Measurements from ENCODE around the gene SLC25A2.

The SLC25A2 gene

GRCh38 chr5:141258464-141258863 lies 45.4 kb downstream of the SLC25A2 start:
- H3K9ac ChIP-seq (ENCODE audit: low read length), result no peak overlapping the region
- no peaks in the 10 kb centered on the region for H4K20me1 ChIP-seq (ENCODE audit: insufficient read depth, low read length)
- H3F3A ChIP-seq (ENCODE audit: insufficient read depth, low read length), result no peaks in the 10 kb centered on the region
- H3K4me1 ChIP-seq (ENCODE audit: low read length), result no peaks in the 10 kb centered on the region
- no peaks in the 10 kb centered on the region for H3K36me3 ChIP-seq (replicated peaks; ENCODE audit: insufficient read depth, low read length)
- TF ChIP-seq, protein P1, sequence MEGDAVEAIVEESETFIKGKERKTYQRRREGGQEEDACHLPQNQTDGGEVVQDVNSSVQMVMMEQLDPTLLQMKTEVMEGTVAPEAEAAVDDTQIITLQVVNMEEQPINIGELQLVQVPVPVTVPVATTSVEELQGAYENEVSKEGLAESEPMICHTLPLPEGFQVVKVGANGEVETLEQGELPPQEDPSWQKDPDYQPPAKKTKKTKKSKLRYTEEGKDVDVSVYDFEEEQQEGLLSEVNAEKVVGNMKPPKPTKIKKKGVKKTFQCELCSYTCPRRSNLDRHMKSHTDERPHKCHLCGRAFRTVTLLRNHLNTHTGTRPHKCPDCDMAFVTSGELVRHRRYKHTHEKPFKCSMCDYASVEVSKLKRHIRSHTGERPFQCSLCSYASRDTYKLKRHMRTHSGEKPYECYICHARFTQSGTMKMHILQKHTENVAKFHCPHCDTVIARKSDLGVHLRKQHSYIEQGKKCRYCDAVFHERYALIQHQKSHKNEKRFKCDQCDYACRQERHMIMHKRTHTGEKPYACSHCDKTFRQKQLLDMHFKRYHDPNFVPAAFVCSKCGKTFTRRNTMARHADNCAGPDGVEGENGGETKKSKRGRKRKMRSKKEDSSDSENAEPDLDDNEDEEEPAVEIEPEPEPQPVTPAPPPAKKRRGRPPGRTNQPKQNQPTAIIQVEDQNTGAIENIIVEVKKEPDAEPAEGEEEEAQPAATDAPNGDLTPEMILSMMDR (IDR thresholded peaks at IDR 0.05; ENCODE audit: low read length), result no peak
- TF ChIP-seq EZH2 (optimal IDR thresholded peaks at IDR 0.05; ENCODE audit: low read depth, low read length), result no peak
- no peak for TF ChIP-seq EZH2phosphoT487 (IDR thresholded peaks at IDR 0.05; ENCODE audit: low read length)
- H3K9me2 ChIP-seq (replicated peaks; ENCODE audit: insufficient read depth, low read length), result no peaks in the 10 kb centered on the region
- H3K4me2 ChIP-seq (ENCODE audit: low read depth, low read length), result no peak overlapping the region
- no peak overlapping the region for H3K4me3 ChIP-seq (ENCODE audit: low read length)
- no peaks in the 10 kb centered on the region for H3K27me3 ChIP-seq (replicated peaks; ENCODE audit: insufficient read depth, low read length)
- no peak overlapping the region for H3K27ac ChIP-seq (ENCODE audit: low read length)
- no peaks in the 10 kb centered on the region for H3K79me2 ChIP-seq (ENCODE audit: low read length)
- no peak for DNase-seq
- peaks cover 4% of the 10 kb centered on the region for H3K9me3 ChIP-seq (replicated peaks; ENCODE audit: insufficient read depth, low read length)
- no peak overlapping the region for H2AFZ ChIP-seq (ENCODE audit: low read length)

Measured in MM.1S (cell line).